ENCODE data around the gene TTC22.

The TTC22 gene

GRCh38 chr1:54800899-54801759 is at the start of gene TTC22:
TTC22 (minus strand) TSS chr1:54801323; CDS start chr1:54801163, 160 bp downstream.
- DNase-seq (ENCODE audit: low read depth in 2 of 2): peak; percentile 56 to 58

- no peak for DNase-seq (ENCODE audit: low read depth in 2 of 2)
These were observed 49.6 kb upstream of the TTC22 start for GRCh38 chr1:54850737-54851136.

- no peak for DNase-seq (ENCODE audit: low read depth in 2 of 2)
These were observed 49.1 kb upstream of the TTC22 start for GRCh38 chr1:54850069-54850730.

GRCh38 chr1:54849219-54850068 is 48.3 kb upstream of the TTC22 start:
- no peak for DNase-seq (ENCODE audit: low read depth in 2 of 2)

- no peak for DNase-seq (ENCODE audit: low read depth in 2 of 2)
These were observed 47.2 kb upstream of the TTC22 start for GRCh38 chr1:54848134-54848948.

- DNase-seq (ENCODE audit: low read depth in 2 of 2): no peak
These were observed 45.7 kb upstream of the TTC22 start for GRCh38 chr1:54846716-54847284.

GRCh38 chr1:54846301-54846700 is 45.2 kb upstream of the TTC22 start:
- DNase-seq (ENCODE audit: low read depth in 2 of 2): no peak

GRCh38 chr1:54845772-54846171 is 44.6 kb upstream of the TTC22 start:
- no peak for DNase-seq (ENCODE audit: low read depth in 2 of 2)

GRCh38 chr1:54844564-54844963 is 43.4 kb upstream of the TTC22 start:
- no peak for DNase-seq (ENCODE audit: low read depth in 2 of 2)

GRCh38 chr1:54843449-54843848 is 42.3 kb upstream of the TTC22 start:
- DNase-seq (ENCODE audit: low read depth in 2 of 2): no peak

GRCh38 chr1:54842963-54843362 is 41.8 kb upstream of the TTC22 start:
- DNase-seq (ENCODE audit: low read depth in 2 of 2): no peak

- DNase-seq (ENCODE audit: low read depth in 2 of 2): no peak
These were observed 41.2 kb upstream of the TTC22 start for GRCh38 chr1:54842206-54842915.

- no peak for DNase-seq (ENCODE audit: low read depth in 2 of 2)
These were observed 38.7 kb upstream of the TTC22 start for GRCh38 chr1:54839824-54840223.

GRCh38 chr1:54838565-54839180 is 37.5 kb upstream of the TTC22 start:
- DNase-seq (ENCODE audit: low read depth in 2 of 2): no peak

- DNase-seq (ENCODE audit: low read depth in 2 of 2): no peak
These were observed 36.1 kb upstream of the TTC22 start for GRCh38 chr1:54837002-54837853.

- DNase-seq (ENCODE audit: low read depth in 2 of 2): no peak
These were observed 35.5 kb upstream of the TTC22 start for GRCh38 chr1:54836594-54836993.

GRCh38 chr1:54835970-54836369 is 34.8 kb upstream of the TTC22 start:
- no peak for DNase-seq (ENCODE audit: low read depth in 2 of 2)

- DNase-seq (ENCODE audit: low read depth in 2 of 2): no peak
These were observed 34.2 kb upstream of the TTC22 start for GRCh38 chr1:54835131-54835898.
